NT2/D1 (cell line): ENCODE results near the gene BABAM2.

Source experiments
- DNase-seq: peaks from one replicate; pipeline ENCODE4 v3.0.0-alpha.2; 2011; ENCODE audit warnings: low read depth, low spot score
- H3K27me3 ChIP-seq: 2 replicates; pipeline ENCODE4 v1.6.0; 2011; ENCODE audit warnings: mild to moderate bottlenecking; ENCODE audit not compliant: insufficient read length, insufficient read depth
- H3K36me3 ChIP-seq: 2 replicates; pipeline ENCODE4 v1.6.1; 2011; ENCODE audit warnings: mild to moderate bottlenecking, low read length, mixed read lengths; ENCODE audit not compliant: insufficient read depth, insufficient read length
- H3K4me1 ChIP-seq: 2 replicates; pipeline ENCODE4 v1.5.1; 2011; ENCODE audit not compliant: insufficient read depth, insufficient read length
- H3K4me3 ChIP-seq: 2 replicates; pipeline ENCODE4 v1.5.1; 2011; ENCODE audit warnings: low read depth; ENCODE audit not compliant: insufficient read length
- H3K9ac ChIP-seq: 2 replicates; pipeline ENCODE4 v1.6.0; 2011; ENCODE audit warnings: low read depth; ENCODE audit not compliant: insufficient read length
- H3K9me3 ChIP-seq: 2 replicates; pipeline ENCODE4 v1.5.1; 2011; ENCODE audit warnings: mild to moderate bottlenecking, low read length; ENCODE audit not compliant: insufficient read depth
- SUZ12 ChIP-seq: IDR thresholded peaks from 2 replicates; pipeline ENCODE4 v1.6.1; 2011; ENCODE audit not compliant: insufficient read length, insufficient read depth; ENCODE audit errors: extremely low read depth
- YY1 ChIP-seq: IDR thresholded peaks from 2 replicates; pipeline ENCODE4 v1.6.1; 2011; ENCODE audit not compliant: insufficient read length, insufficient read depth
- ZNF274 ChIP-seq: IDR thresholded peaks from 2 replicates; pipeline ENCODE4 v1.6.1; 2011; ENCODE audit warnings: mild to moderate bottlenecking, low read depth, low read length

The BABAM2 gene

DNA sequence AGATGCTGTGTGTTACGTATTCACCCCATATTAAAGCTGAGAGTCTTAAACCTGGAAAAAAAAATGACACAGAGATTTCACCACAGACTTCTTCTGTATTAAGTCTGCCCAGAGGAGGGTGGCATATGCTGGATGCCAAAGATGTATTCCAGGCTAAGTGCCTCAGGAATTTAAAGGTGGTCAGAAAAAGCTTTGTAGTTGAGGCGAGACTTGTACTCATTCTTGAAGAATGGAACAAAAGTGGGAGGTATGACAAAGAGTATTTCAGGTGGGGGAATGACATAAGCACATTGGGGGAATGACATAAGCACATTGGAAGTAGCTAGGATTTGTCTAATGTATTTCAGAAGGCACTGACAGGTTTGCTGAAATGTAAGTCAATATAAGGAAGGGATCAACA, 98.6 kb downstream of the BABAM2 start:
- Histone ChIP-seq H3K27me3 (no peaks in the 10 kb centered on the region), H3K9me3 (no peaks in the 10 kb centered on the region), H3K9ac (no peak overlapping the region), H3K36me3 (no peaks in the 10 kb centered on the region), H3K4me1 (no peaks in the 10 kb centered on the region), H3K4me3 (no peak overlapping the region)
- TF ChIP-seq SUZ12 (no peak), ZNF274 (no peak), YY1 (no peak)
- no peak for DNase-seq

DNA sequence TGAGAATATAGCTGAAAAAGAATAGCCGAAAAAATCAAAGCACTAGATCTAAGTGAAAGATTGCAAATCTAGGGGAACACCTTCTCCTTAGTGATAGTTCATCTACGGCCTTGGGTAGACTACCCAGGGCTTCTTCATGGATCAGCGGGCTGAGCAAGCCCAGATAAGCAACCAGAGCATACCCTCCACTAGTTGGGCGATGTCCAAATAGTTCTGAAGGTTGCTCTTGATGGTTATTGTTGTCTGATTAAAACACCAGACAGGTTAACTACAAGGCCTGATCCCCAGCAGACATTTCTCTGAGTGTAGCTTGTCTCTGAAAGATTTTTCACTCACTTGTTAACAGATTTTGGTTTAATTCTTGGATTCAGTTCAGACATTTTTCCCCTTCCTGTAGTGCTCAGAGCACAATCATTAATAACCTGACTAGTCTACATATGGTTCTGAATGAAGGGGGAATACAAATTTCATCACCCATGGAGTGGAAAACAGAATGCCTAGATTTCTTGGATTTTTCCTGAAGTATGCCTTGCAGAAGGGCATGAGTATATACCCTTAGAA, 99.6 kb downstream of the BABAM2 start:
- Histone ChIP-seq H3K9me3 (no peaks in the 10 kb centered on the region), H3K4me3 (no peak overlapping the region), H3K9ac (no peak overlapping the region), H3K4me1 (no peaks in the 10 kb centered on the region), H3K27me3 (no peaks in the 10 kb centered on the region), H3K36me3 (no peaks in the 10 kb centered on the region)
- DNase-seq = no peak
- no peak for TF ChIP-seq ZNF274
- TF ChIP-seq YY1 = no peak
- TF ChIP-seq SUZ12 = no peak

DNA sequence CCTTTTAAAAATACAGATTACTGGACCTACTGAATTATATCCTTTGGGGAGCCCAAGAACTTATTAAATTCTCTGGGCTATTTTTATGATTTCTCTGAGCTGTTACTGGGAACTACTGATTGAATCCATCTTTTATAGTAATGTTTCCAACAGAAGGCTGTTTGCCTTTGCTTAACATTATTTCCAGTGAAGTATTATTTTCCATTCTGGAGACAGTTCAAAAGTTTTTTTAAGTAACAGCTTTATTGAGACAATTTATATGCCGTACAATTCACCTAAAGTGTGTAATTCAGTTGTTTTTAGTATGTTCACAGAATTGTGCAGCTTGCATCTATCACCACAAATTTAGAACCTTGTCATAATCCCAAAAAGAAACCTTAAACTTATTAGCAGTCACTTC, 100.6 kb downstream of the BABAM2 start:
- no peak for TF ChIP-seq ZNF274
- TF ChIP-seq YY1 = no peak
- no peak for TF ChIP-seq SUZ12
- H3K36me3 ChIP-seq = no peaks in the 10 kb centered on the region
- no peaks in the 10 kb centered on the region for H3K4me1 ChIP-seq
- no peaks in the 10 kb centered on the region for H3K9me3 ChIP-seq
- no peak overlapping the region for H3K9ac ChIP-seq
- H3K27me3 ChIP-seq = no peaks in the 10 kb centered on the region
- no peak for DNase-seq
- no peak overlapping the region for H3K4me3 ChIP-seq

DNA sequence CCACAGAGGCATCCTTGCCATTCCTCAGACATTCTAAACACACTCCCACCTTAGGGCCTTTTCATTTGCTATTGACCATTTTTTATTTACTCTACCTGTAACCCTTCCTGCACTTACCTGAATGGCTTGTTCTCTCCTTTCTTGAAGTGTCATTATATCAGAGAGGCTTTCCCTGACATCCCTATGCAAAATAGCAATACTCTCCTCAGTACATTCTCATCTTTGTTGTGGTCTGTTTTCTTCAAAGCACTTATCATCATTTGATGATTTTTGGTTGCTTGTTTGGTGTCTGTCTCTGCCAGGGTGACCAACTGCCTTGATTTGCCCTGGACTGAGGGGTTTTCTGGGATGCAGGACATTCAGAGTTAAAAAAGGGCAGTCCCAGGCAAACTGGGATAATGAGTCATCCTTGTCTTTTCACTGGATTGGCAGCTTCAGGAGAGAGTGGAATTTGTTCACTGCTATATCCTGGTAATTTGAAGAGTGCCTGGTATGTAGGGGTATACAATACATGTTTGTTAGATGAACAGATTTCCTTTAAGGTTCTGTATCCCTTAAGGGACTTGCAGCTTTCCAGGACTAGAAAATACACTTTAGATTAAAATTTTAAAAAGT, 102.4 kb downstream of the BABAM2 start:
- peak; percentile 23 for DNase-seq
- Histone ChIP-seq H3K27me3 (no peaks in the 10 kb centered on the region), H3K4me3 (no peak overlapping the region), H3K36me3 (no peaks in the 10 kb centered on the region), H3K9ac (no peak overlapping the region), H3K9me3 (no peaks in the 10 kb centered on the region), H3K4me1 (no peaks in the 10 kb centered on the region)
- TF ChIP-seq ZNF274 = no peak

DNA sequence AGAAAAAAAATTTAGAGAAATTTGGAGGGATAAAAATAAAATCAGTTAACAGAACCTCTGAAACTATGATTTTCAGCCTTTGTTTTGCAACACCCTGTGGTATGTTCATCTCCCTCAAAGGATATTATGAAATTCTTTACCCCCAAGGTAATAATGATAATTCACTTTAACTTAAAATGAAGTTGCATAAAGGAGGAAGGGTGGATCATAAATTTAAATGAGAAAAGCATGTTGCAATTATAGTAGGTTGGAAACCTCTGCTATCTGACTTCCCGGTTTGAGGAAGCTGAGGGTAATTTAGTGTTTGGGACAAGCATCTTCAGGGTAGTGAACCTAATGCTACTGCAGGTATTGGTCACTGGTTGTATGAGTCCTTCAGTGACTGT, 102.9 kb downstream of the BABAM2 start:
- no peak for TF ChIP-seq SUZ12
- no peak for TF ChIP-seq ZNF274
- no peak for TF ChIP-seq YY1
- Histone ChIP-seq H3K4me1 (no peaks in the 10 kb centered on the region), H3K9me3 (no peaks in the 10 kb centered on the region), H3K9ac (no peak overlapping the region), H3K27me3 (no peaks in the 10 kb centered on the region), H3K4me3 (no peak overlapping the region), H3K36me3 (no peaks in the 10 kb centered on the region)
- DNase-seq = no peak

DNA sequence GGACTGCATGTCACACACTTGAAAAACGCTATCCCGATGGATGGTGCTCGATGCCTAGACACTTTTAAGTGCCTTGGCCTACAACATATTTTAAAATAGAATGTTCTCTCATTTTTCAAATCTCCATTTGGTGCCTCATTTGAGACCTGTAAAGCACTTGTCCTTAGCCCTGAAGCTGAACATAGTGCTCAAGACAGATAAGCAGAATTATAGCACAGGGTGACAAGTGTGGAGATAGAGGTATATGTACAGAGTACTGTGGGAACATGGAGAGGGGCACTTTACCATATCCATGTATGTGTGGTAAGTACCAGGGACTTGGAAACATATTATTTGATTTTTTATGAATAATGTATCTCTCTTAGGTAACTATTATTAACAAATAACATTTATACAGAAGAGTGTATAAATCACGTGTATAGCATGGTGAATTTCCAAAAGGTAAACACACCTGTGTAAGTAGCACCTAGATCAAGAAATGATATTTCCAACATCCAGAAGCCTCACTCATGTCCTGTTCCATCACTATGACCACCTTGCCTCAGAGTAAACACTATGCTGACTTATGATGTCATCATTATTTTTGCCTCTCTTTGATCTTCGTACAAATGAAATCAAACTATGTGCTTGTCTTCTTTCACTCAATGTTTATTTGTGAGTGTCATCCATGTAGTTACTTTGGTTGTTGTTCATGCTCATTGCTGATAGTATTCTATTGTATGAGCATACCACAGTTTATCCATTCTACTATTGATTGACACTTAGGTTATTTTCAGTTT, 103.6 kb downstream of the BABAM2 start:
- H3K4me3 ChIP-seq = no peak overlapping the region
- no peaks in the 10 kb centered on the region for H3K4me1 ChIP-seq
- no peak for TF ChIP-seq SUZ12
- TF ChIP-seq ZNF274 = no peak
- H3K9me3 ChIP-seq = no peaks in the 10 kb centered on the region
- no peaks in the 10 kb centered on the region for H3K36me3 ChIP-seq
- no peak overlapping the region for H3K9ac ChIP-seq
- H3K27me3 ChIP-seq = no peaks in the 10 kb centered on the region
- no peak for DNase-seq

DNA sequence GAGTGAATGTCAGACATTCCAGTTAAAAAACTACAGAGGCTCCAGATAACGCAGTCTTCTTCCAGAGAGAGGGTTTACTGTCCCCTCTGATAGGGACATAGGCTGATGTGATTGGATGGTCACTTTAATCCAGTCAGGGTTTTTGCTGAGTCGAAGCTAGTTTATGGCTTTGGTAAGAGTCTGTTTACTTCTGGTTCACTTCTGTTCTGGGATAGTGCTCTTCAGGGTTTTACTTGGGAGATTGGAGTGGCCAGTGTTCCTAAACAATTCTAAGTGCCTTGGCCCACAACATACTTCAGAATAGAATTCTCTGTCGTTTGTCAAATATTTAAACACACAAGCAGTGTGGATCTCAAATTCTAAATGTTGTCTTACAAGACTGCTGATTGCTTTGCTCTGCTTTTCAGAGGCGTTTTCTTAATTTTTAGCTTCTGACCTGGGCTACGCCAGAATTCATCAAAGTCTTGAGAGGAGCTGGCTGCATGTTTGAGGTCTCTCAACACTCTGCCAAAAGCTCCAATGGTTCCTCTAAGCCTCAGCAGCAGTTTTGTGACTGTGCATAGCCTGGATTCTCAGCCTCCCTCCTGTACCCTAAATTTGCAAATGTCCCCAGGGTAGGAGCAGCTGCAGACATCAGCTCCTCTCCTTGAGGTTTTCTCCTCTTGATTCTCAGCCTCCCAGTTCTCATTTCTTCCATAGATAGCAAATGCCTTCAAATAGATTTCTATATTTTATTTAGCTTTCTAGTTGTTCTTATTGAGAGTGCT, 105.8 kb downstream of the BABAM2 start:
- H3K9me3 ChIP-seq = no peaks in the 10 kb centered on the region
- H3K27me3 ChIP-seq = no peaks in the 10 kb centered on the region
- H3K36me3 ChIP-seq = no peaks in the 10 kb centered on the region
- no peak for DNase-seq
- H3K4me3 ChIP-seq = no peak overlapping the region
- TF ChIP-seq SUZ12 = no peak
- TF ChIP-seq ZNF274 = no peak
- TF ChIP-seq YY1 = no peak
- no peaks in the 10 kb centered on the region for H3K4me1 ChIP-seq
- H3K9ac ChIP-seq = no peak overlapping the region
